Measurements from ENCODE around the gene PTPRG. TPM values are rescaled to one million over a fixed set of nuclear protein-coding genes. Genes with fewer than 3 reads are reported as not detected.

The PTPRG gene
- total RNA-seq, 6 experiments from 2014 or later, result 11.7 to 27.8 (median 14.7) TPM

GRCh38 chr3:61605589-61606175, 44.3 kb downstream of the PTPRG start:
- 85% methylated on average over 4 of the region's 4 CpGs for WGBS (ENCODE audit: insufficient coverage, low coverage, low lambda C conversion rate, missing lambda C conversion rate)
- Histone ChIP-seq H3K36me3 (no peaks in the 10 kb centered on the region), H3K9me3 (no peaks in the 10 kb centered on the region), H3K4me3 (no peak overlapping the region), H3K27ac (no peak overlapping the region), H3K4me1 (peaks cover 0 to 5% (median 0%) of the 10 kb centered on the region in 4 donors), H3K27me3 (no peaks in the 10 kb centered on the region)
- intact Hi-C loops (cut with DNase I), result no loop called here
- no peak for DNase-seq
- no peak for ATAC-seq
- TF ChIP-seq POLR2A (IDR thresholded peaks at IDR 0.05), result no peak
- no peak for TF ChIP-seq CTCF (IDR thresholded peaks at IDR 0.05)

GRCh38 chr3:61606196-61606595, 44.8 kb downstream of the PTPRG start:
- H3K4me1 ChIP-seq, result peaks cover 0 to 5% (median 0%) of the 10 kb centered on the region in 4 donors
- DNase-seq, result no peak
- ATAC-seq, result no peak
- no peaks in the 10 kb centered on the region for H3K9me3 ChIP-seq
- no peak overlapping the region for H3K4me3 ChIP-seq
- no peaks in the 10 kb centered on the region for H3K27me3 ChIP-seq
- no peak for TF ChIP-seq CTCF (IDR thresholded peaks at IDR 0.05)
- TF ChIP-seq POLR2A (IDR thresholded peaks at IDR 0.05), result no peak
- intact Hi-C loops (cut with DNase I), result no loop called here
- no peaks in the 10 kb centered on the region for H3K36me3 ChIP-seq
- no peak overlapping the region for H3K27ac ChIP-seq
- WGBS (ENCODE audit: insufficient coverage, low coverage, low lambda C conversion rate, missing lambda C conversion rate), result 95% methylated on average over 3 of the region's 6 CpGs

- DNase-seq (no peak), ATAC-seq (no peak)
- no peak overlapping the region for H3K4me3 ChIP-seq
- intact Hi-C loops (cut with DNase I), result no loop called here
- 88% methylated on average over 3 of the region's 6 CpGs for WGBS (ENCODE audit: insufficient coverage, low coverage, low lambda C conversion rate, missing lambda C conversion rate)
- TF ChIP-seq POLR2A (IDR thresholded peaks at IDR 0.05) (no peak), CTCF (IDR thresholded peaks at IDR 0.05) (no peak)
- H3K27me3 ChIP-seq, result no peaks in the 10 kb centered on the region
- no peak overlapping the region for H3K27ac ChIP-seq
- no peaks in the 10 kb centered on the region for H3K9me3 ChIP-seq
- H3K36me3 ChIP-seq, result no peaks in the 10 kb centered on the region
- H3K4me1 ChIP-seq, result peaks cover 0 to 15% (median 0%) of the 10 kb centered on the region in 4 donors
Observed at GRCh38 chr3:61608072-61608471, 46.7 kb downstream of the PTPRG start.

GRCh38 chr3:61608711-61609110, 47.3 kb downstream of the PTPRG start:
- Histone ChIP-seq H3K27me3 (no peaks in the 10 kb centered on the region), H3K4me1 (peaks cover 0 to 15% (median 0%) of the 10 kb centered on the region in 4 donors), H3K9me3 (no peaks in the 10 kb centered on the region), H3K4me3 (no peak overlapping the region), H3K36me3 (no peaks in the 10 kb centered on the region), H3K27ac (no peak overlapping the region)
- no peak for ATAC-seq
- intact Hi-C loops (cut with DNase I), result no loop called here
- no peak for DNase-seq
- no peak for TF ChIP-seq POLR2A (IDR thresholded peaks at IDR 0.05)
- no peak for TF ChIP-seq CTCF (IDR thresholded peaks at IDR 0.05)
- WGBS (ENCODE audit: insufficient coverage, low coverage, low lambda C conversion rate, missing lambda C conversion rate), result 92% methylated on average over 5 of the region's 5 CpGs

Measured in right lobe of liver (tissue), 6 donors.